Amniotic epithelial cell (primary cell): Measurements from ENCODE around the gene LONRF3.

Source experiments
- DNase-seq: peaks from one replicate; pipeline ENCODE4 v3.0.0-alpha.2; 2010; ENCODE audit warnings: low read depth

The LONRF3 gene

GRCh38 chrX:118974088-118974907, at the start of gene LONRF3:
TSS of gene LONRF3 (plus strand) at chrX:118974618. CDS start at chrX:118974781, 163 bp downstream.
- DNase-seq = peak; percentile 31

- no peak for DNase-seq
These were observed 46.3 kb upstream of the LONRF3 start for GRCh38 chrX:118928151-118928550.

DNA sequence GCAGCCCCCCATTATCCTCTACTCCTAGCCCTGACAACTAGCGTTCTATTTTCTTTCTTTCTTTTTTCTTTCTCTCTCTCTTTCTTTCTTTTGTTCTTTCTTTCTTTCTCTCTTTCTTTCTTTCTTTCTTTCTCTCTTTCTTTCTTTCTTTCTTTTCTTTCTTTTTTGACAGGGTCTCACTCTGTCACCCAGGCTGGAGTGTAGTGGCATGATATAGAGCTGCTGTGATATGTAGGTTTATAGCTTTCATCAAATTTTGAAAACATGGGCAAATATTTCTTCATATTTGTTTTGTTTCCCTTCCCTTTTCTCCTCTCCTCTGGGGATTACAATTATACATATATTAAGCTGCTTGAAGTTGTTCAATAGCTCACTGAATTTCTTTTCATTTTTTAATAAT, 39.1 kb upstream of the LONRF3 start:
- no peak for DNase-seq

GRCh38 chrX:118941147-118941546, 33.3 kb upstream of the LONRF3 start:
- DNase-seq = no peak

- no peak for DNase-seq
These were observed 31.3 kb upstream of the LONRF3 start for GRCh38 chrX:118943102-118943501.

DNA sequence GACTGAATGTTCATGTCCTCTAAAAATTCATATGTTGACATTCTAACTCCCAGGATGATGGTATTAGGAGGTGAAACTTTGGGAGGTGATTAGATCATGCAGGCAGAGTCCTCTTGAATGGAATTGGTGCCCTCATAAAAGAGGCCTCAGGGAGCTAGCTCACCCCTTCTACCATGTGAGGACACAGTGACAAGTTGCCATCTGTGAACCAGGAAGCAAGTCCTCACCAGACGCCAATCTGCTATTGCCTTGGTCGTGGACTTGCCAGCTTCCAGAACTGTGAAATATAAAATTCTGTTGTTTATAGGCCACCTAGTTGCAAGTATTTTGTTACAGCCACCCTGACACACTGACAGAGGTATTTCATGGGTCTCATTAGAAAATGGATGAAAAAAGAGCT, 28.5 kb upstream of the LONRF3 start:
- DNase-seq = no peak

DNA sequence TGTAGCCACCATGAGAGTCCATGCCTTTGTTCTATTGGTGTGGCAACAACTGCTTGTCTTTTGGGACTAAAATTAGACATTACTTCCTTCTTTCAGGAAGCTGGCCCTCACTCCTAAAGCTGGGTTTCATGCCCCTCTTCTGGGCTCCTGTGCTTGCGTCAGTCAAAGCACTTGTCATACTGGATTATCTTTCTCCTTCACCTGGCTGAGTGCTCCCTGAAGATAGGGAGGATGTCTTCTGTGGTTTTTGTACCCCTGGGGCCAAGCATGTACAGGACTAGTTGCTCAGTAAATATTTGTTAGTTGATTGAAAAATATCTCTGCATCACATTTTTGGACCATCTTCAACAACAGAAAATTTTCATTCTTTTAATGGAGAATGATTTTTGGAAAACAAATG, 26.1 kb upstream of the LONRF3 start:
- DNase-seq = no peak

DNA sequence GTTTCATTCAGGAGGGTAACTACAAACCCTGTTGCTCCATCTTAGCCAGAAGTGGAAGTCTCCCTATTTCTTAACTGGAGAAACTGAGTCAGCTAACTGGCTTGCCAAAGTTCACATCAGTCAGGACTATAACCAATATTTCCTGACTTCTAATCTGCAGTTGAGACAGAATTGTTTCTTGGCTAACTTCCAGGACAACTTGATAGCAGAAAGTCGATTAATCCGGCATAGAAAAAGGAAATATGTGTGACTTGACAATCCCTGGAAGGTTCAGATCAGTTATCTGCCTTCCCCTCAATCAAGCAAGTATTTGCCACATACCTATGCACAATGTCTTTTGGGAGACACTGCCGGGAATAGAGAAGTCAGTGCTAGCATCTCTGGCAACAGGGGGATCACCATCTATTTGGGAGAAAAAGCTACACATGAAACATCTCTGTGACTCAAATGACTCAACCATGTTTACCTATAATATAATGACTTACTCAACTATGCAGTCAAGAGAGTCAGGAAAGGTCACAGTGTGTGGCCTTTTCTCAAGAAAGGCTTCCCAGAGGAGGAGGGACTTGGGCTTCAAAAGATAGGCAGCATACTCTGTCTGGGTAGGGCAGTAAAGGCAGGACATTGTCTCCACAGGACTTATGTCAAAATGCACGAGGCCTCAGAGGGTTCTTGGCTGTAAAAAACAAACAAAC, 12.4 kb upstream of the LONRF3 start:
- no peak for DNase-seq

DNA sequence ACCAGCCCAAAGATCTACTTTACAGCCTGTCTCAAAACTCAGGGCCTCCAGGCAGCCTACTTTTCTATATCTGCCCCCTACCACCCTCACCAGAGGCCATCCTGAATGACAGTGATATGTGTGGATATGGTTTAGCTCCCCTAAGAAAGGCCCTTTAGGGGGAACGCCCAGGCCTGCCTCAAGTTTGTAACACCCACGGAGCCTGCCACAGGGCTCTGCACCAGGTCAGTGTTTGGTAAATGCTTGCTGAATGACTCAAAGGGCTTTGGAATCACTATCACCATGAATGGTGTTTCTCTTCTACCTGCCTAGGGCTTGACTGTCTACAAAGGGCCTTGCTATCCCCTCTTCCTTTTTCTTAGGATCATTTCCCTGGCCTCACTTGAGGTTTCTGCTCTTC, 11.3 kb upstream of the LONRF3 start:
- DNase-seq = no peak

DNA sequence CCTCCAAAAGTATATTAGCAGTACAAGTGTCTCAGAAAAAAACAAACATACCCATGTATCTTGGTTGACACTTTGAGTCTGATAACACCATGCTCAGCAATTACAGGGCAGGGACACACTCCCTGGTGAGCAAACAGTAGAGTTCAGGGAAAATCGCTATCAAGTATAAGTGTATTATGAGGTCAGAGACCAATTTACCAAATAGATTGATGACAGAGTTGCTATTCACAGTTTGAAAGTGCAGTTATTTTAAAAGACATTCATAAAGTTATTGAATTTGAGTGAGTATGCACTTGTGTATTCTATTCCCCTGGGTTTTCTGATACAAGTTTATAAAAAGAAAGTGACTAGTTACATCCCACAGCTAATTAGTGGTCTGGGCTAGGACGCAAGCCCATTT, 10.2 kb upstream of the LONRF3 start:
- DNase-seq = no peak

- DNase-seq = no peak
These were observed 9.0 kb upstream of the LONRF3 start for GRCh38 chrX:118965395-118965794.

GRCh38 chrX:118968031-118968430, 6.4 kb upstream of the LONRF3 start:
- DNase-seq = no peak

GRCh38 chrX:118971552-118971951, 2.9 kb upstream of the LONRF3 start:
- no peak for DNase-seq

- DNase-seq = no peak
These were observed 880 bp upstream of the LONRF3 start for GRCh38 chrX:118973389-118974087.

- no peak for DNase-seq
These were observed 672 bp downstream of the LONRF3 start for GRCh38 chrX:118974908-118975671.

DNA sequence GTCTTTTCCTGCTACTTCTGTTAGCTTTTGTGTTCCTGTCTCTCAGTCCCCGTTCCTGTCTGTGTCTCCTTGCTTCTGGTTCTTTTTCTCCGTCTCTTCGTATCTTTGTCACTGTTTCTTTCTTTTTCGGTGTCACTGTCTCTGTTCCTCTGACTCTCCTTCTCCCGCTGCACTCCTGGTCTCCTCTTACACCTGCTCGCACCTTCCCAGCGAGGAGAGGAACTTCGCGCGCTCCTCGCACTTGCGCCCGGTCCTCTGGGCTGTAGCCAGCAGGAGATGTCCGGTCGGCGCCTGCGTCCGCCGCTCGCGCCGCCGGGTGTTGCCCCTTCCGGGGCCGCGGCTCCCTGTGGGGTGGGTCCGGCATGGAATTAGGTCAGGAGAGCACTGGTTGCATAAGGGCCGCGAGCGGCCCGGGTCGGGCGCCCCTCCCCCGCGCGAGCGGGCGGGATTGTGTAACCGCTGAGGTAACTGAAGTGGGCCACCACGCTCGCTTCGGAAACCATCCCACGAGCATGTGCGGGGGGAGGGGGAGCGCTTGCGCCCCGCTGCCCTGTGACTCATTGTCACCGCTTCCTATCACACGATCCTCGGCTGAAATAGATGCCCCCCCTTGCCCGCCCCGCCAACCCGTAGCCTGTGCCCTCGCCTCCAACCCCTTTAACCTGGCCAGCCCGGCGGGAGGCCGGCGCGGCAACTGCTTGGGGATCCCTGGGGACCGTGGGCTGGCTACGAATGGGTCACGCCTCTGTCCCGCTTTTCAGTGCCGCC, 1.6 kb downstream of the LONRF3 start:
- peak; percentile 39 for DNase-seq

- peak; percentile 8 for DNase-seq
These were observed 2.4 kb downstream of the LONRF3 start for GRCh38 chrX:118976599-118977340.

GRCh38 chrX:118977424-118977823, 3.0 kb downstream of the LONRF3 start:
- no peak for DNase-seq

DNA sequence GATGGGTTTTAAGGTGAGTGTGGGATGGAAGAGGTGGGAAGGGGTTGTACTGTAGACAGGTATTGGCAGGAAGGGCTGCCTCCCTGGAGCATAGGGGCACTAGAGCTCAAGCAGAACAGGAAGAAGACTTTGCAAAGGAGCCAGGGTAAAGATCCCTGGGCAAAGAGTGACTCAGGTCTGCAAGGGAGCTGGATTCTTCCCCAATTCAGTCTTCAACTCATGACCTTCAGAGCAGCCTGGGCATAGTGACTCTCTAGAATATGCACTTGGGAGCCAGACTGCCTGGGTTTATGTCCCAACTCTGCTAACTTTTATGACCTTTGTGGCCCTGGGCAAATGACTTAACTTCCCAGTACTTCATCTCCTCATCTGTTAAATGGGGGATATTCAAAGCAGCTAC, 4.0 kb downstream of the LONRF3 start:
- no peak for DNase-seq

DNA sequence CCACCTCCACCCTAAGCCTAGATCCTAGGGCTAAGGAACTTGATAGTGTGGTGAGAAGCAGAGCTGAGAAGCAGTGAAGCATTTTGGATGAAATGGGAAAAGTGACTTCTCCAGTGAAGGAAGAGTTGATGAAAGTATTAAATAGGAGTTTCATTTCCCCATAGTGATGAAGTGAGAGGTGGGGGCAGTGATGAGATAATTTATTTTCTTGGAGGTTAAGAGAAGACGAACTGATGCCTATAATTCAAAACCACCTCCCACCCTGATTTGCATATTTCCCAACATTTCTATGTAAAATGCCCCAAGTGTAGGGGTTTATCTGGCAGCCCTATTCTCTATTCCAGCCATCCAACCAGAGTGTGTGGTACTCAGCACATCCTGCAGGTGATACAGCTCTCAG, 6.3 kb downstream of the LONRF3 start:
- DNase-seq = no peak

- DNase-seq = no peak
These were observed 9.1 kb downstream of the LONRF3 start for GRCh38 chrX:118983513-118983912.
